Fibroblast of lung (primary cell): ENCODE results near the gene NARF.

Source experiments
- CTCF ChIP-seq, 2 donors: IDR thresholded peaks in 1 of 2; conservative IDR thresholded peaks in 1 of 2; 1 replicate in 1 of 2; 2 replicates in 1 of 2; pipeline ENCODE4 v1.5.1; 2011 to 2012; ENCODE audit warnings: low read length in 2 of 2, control low read depth in 1 of 2, inconsistent platforms in 1 of 2, low read depth in 1 of 2, mild to moderate bottlenecking in 1 of 2
- EZH2 ChIP-seq: IDR thresholded peaks from 2 replicates; pipeline ENCODE4 v1.5.1; 2012; ENCODE audit warnings: low read length, control low read depth, mild to moderate bottlenecking; ENCODE audit errors: missing control alignments

DNA sequence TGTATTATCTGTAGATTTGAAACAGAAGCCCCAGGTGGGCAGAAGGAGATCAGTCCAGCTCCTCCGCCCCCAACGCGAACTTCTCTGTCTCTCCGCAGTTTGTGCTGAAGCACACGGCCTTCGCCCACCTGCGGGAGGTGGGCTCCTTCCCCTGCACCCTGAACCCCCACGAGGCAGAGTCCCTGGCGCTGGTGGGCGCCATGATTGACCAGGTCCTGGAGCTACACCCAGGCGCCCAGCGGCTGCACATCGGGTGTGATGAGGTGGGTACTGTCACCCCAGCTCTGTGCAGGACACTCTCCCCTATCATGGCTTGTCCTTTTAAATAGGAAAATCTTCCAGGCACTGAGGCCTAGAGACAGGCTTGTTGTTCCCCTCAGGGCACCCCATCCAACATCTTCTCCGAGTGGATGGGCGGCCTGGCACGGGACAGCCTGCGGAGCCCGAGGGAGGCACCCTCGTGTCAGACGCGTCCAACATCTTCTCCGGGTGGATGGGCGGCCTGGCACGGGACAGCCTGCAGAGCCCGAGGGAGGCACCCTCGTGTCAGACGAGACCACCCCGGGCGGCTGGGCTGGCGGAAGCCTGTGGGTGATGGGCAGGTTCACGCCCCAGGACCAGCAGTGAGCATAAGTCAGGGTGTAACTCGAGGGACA, 24.9 kb upstream of the NARF start:
- TF ChIP-seq CTCF (conservative IDR thresholded peaks at IDR 0.05 in 1 of 2, IDR thresholded peaks at IDR 0.05 in 1 of 2; ENCODE audit: low read depth in 1 of 2, low read length in 2 of 2): no peak
- TF ChIP-seq EZH2: no peak
